DND-41 (cell line): Measurements from ENCODE around the gene CIRBP.

ENCODE experiments used
- ATAC-seq: fragments of 200-7000 bp; cut with Tn5 transposase; 3 replicates; pipeline ENCODE4 v1.9.1; 2021; ENCODE audit warnings: low read depth; ENCODE audit not compliant: insufficient read depth
- DNase-seq: peaks from one replicate; pipeline ENCODE4 v3.0.0-alpha.2; 2020
- H2AFZ ChIP-seq: 2 replicates; pipeline ENCODE4 v1.6.0; 2012; ENCODE audit warnings: low read depth, low read length
- H3K27ac ChIP-seq: 2 replicates; pipeline ENCODE4 v1.5.1; 2012; ENCODE audit warnings: low read length, inconsistent platforms
- H3K27me3 ChIP-seq: fragments of 200-600 bp; sonication (generic); 2 replicates; pipeline ENCODE4 v1.6.0; 2012; ENCODE audit warnings: low read length, mild to moderate bottlenecking, inconsistent platforms; ENCODE audit not compliant: insufficient read depth, poor library complexity
- H3K36me3 ChIP-seq: 2 replicates; pipeline ENCODE4 v1.5.1; 2012; ENCODE audit warnings: low read length, inconsistent platforms; ENCODE audit not compliant: insufficient read depth
- H3K4me1 ChIP-seq: 2 replicates; pipeline ENCODE4 v1.5.1; 2012; ENCODE audit warnings: mild to moderate bottlenecking, low read length; ENCODE audit not compliant: insufficient read depth
- H3K4me2 ChIP-seq: 2 replicates; pipeline ENCODE4 v1.6.0; 2012; ENCODE audit warnings: mild to moderate bottlenecking, moderate library complexity, low read length, inconsistent platforms; ENCODE audit not compliant: insufficient read depth
- H3K4me3 ChIP-seq, 2 experiments: fragments of 200-600 bp in 1 of 2; shearing (Covaris generic) in 1 of 2; 2 replicates each; pipeline ENCODE4 v1.5.1; 2012 to 2016; ENCODE audit warnings: inconsistent platforms in 2 of 2, low read length in 2 of 2, mild to moderate bottlenecking in 2 of 2, low read depth in 1 of 2, moderate library complexity in 1 of 2
- H3K79me2 ChIP-seq: 2 replicates; pipeline ENCODE4 v1.6.0; 2012; ENCODE audit warnings: low read length, inconsistent platforms; ENCODE audit not compliant: insufficient read depth
- H3K9ac ChIP-seq: 2 replicates; pipeline ENCODE4 v1.6.0; 2012; ENCODE audit warnings: low read depth, mild to moderate bottlenecking, inconsistent platforms, low read length, moderate library complexity
- H3K9me3 ChIP-seq: 2 replicates; pipeline ENCODE4 v1.5.1; 2012; ENCODE audit warnings: low read length, moderate library complexity, mild to moderate bottlenecking, inconsistent platforms; ENCODE audit not compliant: insufficient read depth, severe bottlenecking
- H4K20me1 ChIP-seq: 2 replicates; pipeline ENCODE4 v1.6.0; 2012; ENCODE audit warnings: low read length; ENCODE audit not compliant: insufficient read depth
- EZH2 ChIP-seq: IDR thresholded peaks from 3 replicates; pipeline ENCODE4 v1.6.1; 2012; ENCODE audit warnings: borderline replicate concordance, low read depth, mild to moderate bottlenecking, moderate library complexity, low read length, inconsistent platforms; ENCODE audit not compliant: severe bottlenecking
- TF ChIP-seq, protein P1 (sequence below): IDR thresholded peaks from 2 replicates; pipeline ENCODE4 v1.5.1; 2012; ENCODE audit warnings: borderline replicate concordance, low read length, moderate library complexity, mild to moderate bottlenecking; ENCODE audit not compliant: poor library complexity, severe bottlenecking; ENCODE audit errors: extremely low read depth

Gene CIRBP

DNA sequence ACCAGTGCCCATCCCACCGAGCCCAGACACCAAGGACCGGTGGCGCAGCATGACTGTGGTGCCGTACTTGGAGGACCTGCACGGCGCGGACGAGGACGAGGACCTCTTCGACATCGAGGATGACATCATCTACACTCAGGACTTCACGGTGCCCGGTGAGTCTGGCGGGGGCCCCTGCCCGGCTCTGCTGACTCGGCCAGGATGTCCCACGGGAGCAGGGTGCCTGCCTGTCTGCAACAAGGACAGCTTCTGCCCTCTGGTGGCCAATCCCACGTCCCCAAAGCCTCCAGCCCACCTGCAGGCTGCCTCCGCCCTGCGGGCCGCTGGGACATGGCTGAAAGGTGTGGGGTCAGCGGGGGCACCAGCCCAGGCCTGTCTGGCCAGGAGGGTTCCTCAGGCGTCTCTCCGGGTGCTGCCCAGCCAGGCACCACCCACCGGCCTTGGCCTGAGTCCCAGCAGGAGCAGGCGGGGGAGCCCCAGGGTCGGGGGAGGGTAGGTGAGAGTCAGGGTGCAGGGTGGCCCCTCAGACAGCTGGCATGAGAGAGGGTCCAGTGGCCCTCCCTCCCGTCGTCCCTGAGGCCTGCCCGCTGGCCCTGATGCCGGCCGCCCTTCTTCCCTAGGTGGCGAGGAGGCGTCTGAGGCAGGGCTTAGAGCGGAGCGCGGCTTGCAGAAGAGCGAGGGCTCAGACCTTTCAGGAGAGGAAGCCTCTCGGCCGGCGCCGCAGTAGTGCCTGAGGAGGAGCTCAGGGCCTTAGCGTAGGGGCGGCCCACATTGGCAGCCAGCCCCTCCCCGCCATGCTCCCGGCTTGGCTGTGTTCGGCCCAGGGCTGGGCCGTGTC, 45.9 kb upstream of the CIRBP start:
- Histone ChIP-seq H3K36me3 (peaks cover 85% of the 10 kb centered on the region), H3K9ac (no peak overlapping the region), H3K27me3 (no peaks in the 10 kb centered on the region), H3K4me2 (no peak overlapping the region), H4K20me1 (peaks cover 42% of the 10 kb centered on the region), H3K9me3 (no peaks in the 10 kb centered on the region), H3K4me1 (no peaks in the 10 kb centered on the region), H3K27ac (no peak overlapping the region), H2AFZ (no peak overlapping the region), H3K79me2 (peaks cover 17% of the 10 kb centered on the region), H3K4me3 (no peak overlapping the region)
- ATAC-seq (peak; percentile 44; the same call in 1 of the 3 replicates), DNase-seq (peak; percentile 46)
- TF ChIP-seq, protein P1, sequence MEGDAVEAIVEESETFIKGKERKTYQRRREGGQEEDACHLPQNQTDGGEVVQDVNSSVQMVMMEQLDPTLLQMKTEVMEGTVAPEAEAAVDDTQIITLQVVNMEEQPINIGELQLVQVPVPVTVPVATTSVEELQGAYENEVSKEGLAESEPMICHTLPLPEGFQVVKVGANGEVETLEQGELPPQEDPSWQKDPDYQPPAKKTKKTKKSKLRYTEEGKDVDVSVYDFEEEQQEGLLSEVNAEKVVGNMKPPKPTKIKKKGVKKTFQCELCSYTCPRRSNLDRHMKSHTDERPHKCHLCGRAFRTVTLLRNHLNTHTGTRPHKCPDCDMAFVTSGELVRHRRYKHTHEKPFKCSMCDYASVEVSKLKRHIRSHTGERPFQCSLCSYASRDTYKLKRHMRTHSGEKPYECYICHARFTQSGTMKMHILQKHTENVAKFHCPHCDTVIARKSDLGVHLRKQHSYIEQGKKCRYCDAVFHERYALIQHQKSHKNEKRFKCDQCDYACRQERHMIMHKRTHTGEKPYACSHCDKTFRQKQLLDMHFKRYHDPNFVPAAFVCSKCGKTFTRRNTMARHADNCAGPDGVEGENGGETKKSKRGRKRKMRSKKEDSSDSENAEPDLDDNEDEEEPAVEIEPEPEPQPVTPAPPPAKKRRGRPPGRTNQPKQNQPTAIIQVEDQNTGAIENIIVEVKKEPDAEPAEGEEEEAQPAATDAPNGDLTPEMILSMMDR, result peak; percentile 60
- TF ChIP-seq EZH2, result no peak

- no peaks in the 10 kb centered on the region for H3K9me3 ChIP-seq
These were observed 44.9 kb upstream of the CIRBP start for GRCh38 chr19:1224047-1224825.

GRCh38 chr19:1224847-1225246, 44.3 kb upstream of the CIRBP start:
- no peak overlapping the region for H2AFZ ChIP-seq
- DNase-seq (no peak), ATAC-seq (no peak)
- H3K27me3 ChIP-seq, result no peaks in the 10 kb centered on the region
- H3K27ac ChIP-seq, result no peak overlapping the region
- no peaks in the 10 kb centered on the region for H3K4me1 ChIP-seq
- H3K36me3 ChIP-seq, result peaks cover 76% of the 10 kb centered on the region
- peaks cover 7% of the 10 kb centered on the region; the same call in 1 of the 2 replicates for H3K79me2 ChIP-seq
- no peak overlapping the region for H3K4me3 ChIP-seq
- peaks cover 31% of the 10 kb centered on the region for H4K20me1 ChIP-seq
- TF ChIP-seq, protein P1, result no peak
- TF ChIP-seq EZH2, result no peak
- no peaks in the 10 kb centered on the region for H3K9me3 ChIP-seq
- H3K4me2 ChIP-seq, result no peak overlapping the region
- H3K9ac ChIP-seq, result no peak overlapping the region

More at GRCh38 chr19:1224047-1224825, 44.9 kb upstream of the CIRBP start:
- Histone ChIP-seq H3K79me2 (peaks cover 8% of the 10 kb centered on the region; the same call in 1 of the 2 replicates), H2AFZ (no peak overlapping the region), H3K27me3 (no peaks in the 10 kb centered on the region), H3K4me3 (no peak overlapping the region), H3K27ac (no peak overlapping the region), H3K9ac (no peak overlapping the region), H3K4me1 (no peaks in the 10 kb centered on the region), H3K4me2 (no peak overlapping the region), H4K20me1 (peaks cover 32% of the 10 kb centered on the region), H3K36me3 (peaks cover 78% of the 10 kb centered on the region)
- no peak for DNase-seq
- TF ChIP-seq, protein P1, result no peak
- no peak for TF ChIP-seq EZH2
- ATAC-seq, result no peak
